ENCODE data around the gene ODAD3.

DNA sequence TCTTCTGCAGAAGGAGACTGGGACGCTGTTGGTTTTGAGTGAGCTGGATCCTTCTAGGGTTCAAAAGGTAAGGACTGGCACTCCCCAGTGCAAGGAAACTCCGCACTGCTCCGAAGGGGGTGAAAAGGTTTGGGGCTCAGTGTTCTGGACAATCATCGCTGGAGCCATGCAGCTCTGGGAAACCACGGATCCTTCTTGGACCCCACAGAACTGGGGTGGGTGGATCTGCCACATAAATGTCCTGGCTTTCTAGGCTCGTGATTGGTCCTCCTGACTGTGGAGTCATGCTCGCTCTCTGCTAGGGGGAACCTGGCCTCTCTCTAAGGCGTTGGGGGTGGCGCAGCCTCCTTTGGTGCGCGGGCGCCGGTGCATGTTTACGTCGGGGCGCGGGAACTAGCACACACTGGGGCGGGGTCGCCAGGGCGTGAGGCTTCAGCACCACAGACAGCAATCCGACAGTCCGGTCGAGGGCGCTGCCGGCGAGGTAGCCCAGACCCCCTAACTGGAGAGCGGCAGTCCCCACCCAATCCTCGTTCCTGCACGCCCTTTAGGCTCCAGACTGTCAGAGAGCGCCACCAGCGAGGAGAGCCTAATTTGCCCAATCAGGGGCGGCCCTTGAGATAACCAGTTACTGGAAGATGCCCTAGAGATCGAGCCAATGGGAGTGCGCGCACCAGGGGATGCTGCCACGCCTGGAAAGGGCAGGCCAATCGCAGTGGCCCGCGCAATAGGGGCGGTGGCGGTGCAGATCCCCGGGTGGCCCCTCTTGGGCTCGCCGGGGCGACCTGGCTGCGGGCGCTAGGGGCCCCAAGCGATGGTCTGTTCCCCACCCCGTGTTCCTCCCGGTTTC lies 46.8 kb upstream of the ODAD3 start:
- TF ChIP-seq, protein P1, sequence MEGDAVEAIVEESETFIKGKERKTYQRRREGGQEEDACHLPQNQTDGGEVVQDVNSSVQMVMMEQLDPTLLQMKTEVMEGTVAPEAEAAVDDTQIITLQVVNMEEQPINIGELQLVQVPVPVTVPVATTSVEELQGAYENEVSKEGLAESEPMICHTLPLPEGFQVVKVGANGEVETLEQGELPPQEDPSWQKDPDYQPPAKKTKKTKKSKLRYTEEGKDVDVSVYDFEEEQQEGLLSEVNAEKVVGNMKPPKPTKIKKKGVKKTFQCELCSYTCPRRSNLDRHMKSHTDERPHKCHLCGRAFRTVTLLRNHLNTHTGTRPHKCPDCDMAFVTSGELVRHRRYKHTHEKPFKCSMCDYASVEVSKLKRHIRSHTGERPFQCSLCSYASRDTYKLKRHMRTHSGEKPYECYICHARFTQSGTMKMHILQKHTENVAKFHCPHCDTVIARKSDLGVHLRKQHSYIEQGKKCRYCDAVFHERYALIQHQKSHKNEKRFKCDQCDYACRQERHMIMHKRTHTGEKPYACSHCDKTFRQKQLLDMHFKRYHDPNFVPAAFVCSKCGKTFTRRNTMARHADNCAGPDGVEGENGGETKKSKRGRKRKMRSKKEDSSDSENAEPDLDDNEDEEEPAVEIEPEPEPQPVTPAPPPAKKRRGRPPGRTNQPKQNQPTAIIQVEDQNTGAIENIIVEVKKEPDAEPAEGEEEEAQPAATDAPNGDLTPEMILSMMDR (IDR thresholded peaks at IDR 0.05), result no peak
- TF ChIP-seq EP300 (IDR thresholded peaks at IDR 0.05) (no peak), POLR2A (IDR thresholded peaks at IDR 0.05) (no peak)
